SK-N-MC (cell line): ENCODE measurements around the gene TCF7L1.

ENCODE experiments used
- EZH2 ChIP-seq: fragments of 200-600 bp; sonication (generic); IDR thresholded peaks from one replicate; pipeline ENCODE4 v1.6.1; 2017; ENCODE audit warnings: antibody characterized with exemption
- FOXP2 ChIP-seq: optimal IDR thresholded peaks from 2 replicates; pipeline ENCODE3; 2011; ENCODE audit warnings: mild to moderate bottlenecking, moderate library complexity; ENCODE audit not compliant: insufficient read depth; ENCODE audit errors: extremely low read length, control extremely low read depth
- POLR2AphosphoS5 ChIP-seq: IDR thresholded peaks from 2 replicates; pipeline ENCODE4 v1.6.1; 2012; ENCODE audit warnings: mild to moderate bottlenecking, low read depth, low read length, borderline replicate concordance

GRCh38 chr2:85189606-85190270 is 56.5 kb downstream of the TCF7L1 start:
- TF ChIP-seq POLR2AphosphoS5 (no peak), EZH2 (no peak), FOXP2 (no peak)
